ENCODE measurements around the gene ATN1. TPM values are rescaled to one million over a fixed set of nuclear protein-coding genes. Genes with fewer than 3 reads are reported as not detected.

Gene ATN1
- total and polyA plus RNA-seq, 2 of the 8 experiments (the other 6 are each of a cell fraction or from before 2014, with no cell fraction given) = 20.6 to 73.4 TPM

- ChIA-PET CTCF (ENCODE audit: partially characterized antibody) (interaction anchor here (0.8 to 12.2 kb wide), 7 partner anchors 11 to 152 kb away, joined by 3 to 277 read pairs (median 4); partner anchors contain the start of genes C12orf57 and RNU7-1), POLR2A (ENCODE audit: partially characterized antibody) (interaction anchor here (0.9 to 44.0 kb wide), 4 partner anchors 11 to 150 kb away, joined by 5 to 1596 read pairs (median 842); partner anchors contain the start of genes ATN1, C12orf57, EMG1 and PHB2)
- H2AFZ ChIP-seq (ENCODE audit: low read length) = no peak overlapping the region
Measured at GRCh38 chr12:6957741-6958608, 30.2 kb downstream of the ATN1 start.

More at GRCh38 chr12:6957741-6958608, 30.2 kb downstream of the ATN1 start:
- Histone ChIP-seq H2BK120ac (replicated peaks; ENCODE audit: low read depth, low read length) (no peak overlapping the region), H3K4me2 (ENCODE audit: insufficient read depth in 1 of 2, low read depth in 2 of 2, low read length in 2 of 2) (no peak overlapping the region), H3K4me3 (ENCODE audit: extremely low read depth in 1 of 4, insufficient read depth in 2 of 4, low read depth in 3 of 4, low read length in 4 of 4) (no peak overlapping the region), H3K79me1 (ENCODE audit: low read depth, low read length) (no peaks in the 10 kb centered on the region), H3K4ac (replicated peaks; ENCODE audit: insufficient read length, low read depth, low read length) (no peak overlapping the region), H2BK15ac (ENCODE audit: low read length) (no peak overlapping the region), H4K5ac (ENCODE audit: insufficient read length, low read depth, low read length) (no peak overlapping the region), H3K79me2 (ENCODE audit: control insufficient read depth in 1 of 2, insufficient read depth in 2 of 2, low read length in 2 of 2) (peaks cover 0 to 2% of the 10 kb centered on the region in 2 experiments; a peak in 1 of 4 replicates), H3K23me2 (ENCODE audit: low read depth, low read length) (peaks cover 7% of the 10 kb centered on the region; the same call in 1 of the 2 replicates), H4K8ac (ENCODE audit: extremely low read depth, insufficient read depth, low read length) (no peak overlapping the region; the same call in 1 of the 2 replicates), H2BK5ac (ENCODE audit: low read depth, low read length) (no peak overlapping the region; the same call in 1 of the 2 replicates), H3K9me3 (ENCODE audit: insufficient read depth in 2 of 2, low read depth in 1 of 2, low read length in 1 of 2) (no peaks in the 10 kb centered on the region), H3K27ac (ENCODE audit: low read depth, low read length) (no peak overlapping the region), H3K18ac (ENCODE audit: extremely low read depth, low read length) (no peak overlapping the region), H3K4me1 (replicated peaks in 1 of 4; ENCODE audit: control insufficient read depth in 3 of 4, insufficient read depth in 4 of 4, low read length in 3 of 4) (peaks cover 3 to 26% (median 22%) of the 10 kb centered on the region in 4 experiments), H3K36me3 (ENCODE audit: control insufficient read depth in 2 of 4, insufficient read depth in 4 of 4, low read length in 3 of 4) (no peaks in the 10 kb centered on the region), H2BK12ac (ENCODE audit: low read depth, low read length) (no peak overlapping the region), H2BK20ac (ENCODE audit: low read length) (no peak overlapping the region), H3K27me3 (replicated peaks in 1 of 4; ENCODE audit: control insufficient read depth in 3 of 4, extremely low read depth in 1 of 4, insufficient read depth in 3 of 4, low read length in 3 of 4) (no peaks in the 10 kb centered on the region), H3K56ac (replicated peaks; ENCODE audit: insufficient read length, low read depth, low read length) (no peak overlapping the region), H4K20me1 (replicated peaks in 1 of 2; ENCODE audit: control insufficient read depth in 1 of 2, insufficient read depth in 2 of 2, low read length in 2 of 2) (no peaks in the 10 kb centered on the region), H2AK5ac (ENCODE audit: low read depth, low read length) (peak overlapping the region; percentile 46; the same call in 1 of the 2 replicates), H4K91ac (replicated peaks; ENCODE audit: insufficient read length, low read length) (no peak overlapping the region), H3K14ac (ENCODE audit: insufficient read length) (no peak overlapping the region), H3K9ac (replicated peaks in 1 of 4; ENCODE audit: extremely low read depth in 1 of 4, low read depth in 3 of 4, low read length in 3 of 4) (no peak overlapping the region), H3K23ac (ENCODE audit: insufficient read length) (no peak overlapping the region)
- no peak for DNase-seq (ENCODE audit: low read depth in 1 of 2, low spot score in 2 of 2)
- WGBS, 2 experiments (ENCODE audit: extremely low coverage in 1 of 2, insufficient coverage in 1 of 2, insufficient read length in 1 of 2, insufficient replicate concordance in 2 of 2, low coverage in 1 of 2, low lambda C conversion rate in 2 of 2, missing lambda C conversion rate in 1 of 2) = 88% methylated on average over 28 of the region's 28 CpGs; no CpG with 5 or more reads in 1 of the 2 experiments
- FAIRE-seq = no peak
- TF ChIP-seq, protein P1, sequence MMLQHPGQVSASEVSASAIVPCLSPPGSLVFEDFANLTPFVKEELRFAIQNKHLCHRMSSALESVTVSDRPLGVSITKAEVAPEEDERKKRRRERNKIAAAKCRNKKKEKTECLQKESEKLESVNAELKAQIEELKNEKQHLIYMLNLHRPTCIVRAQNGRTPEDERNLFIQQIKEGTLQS (IDR thresholded peaks at IDR 0.05; ENCODE audit: insufficient read depth, low read depth, low read length) = no peak
- TF ChIP-seq KDM1A (IDR thresholded peaks at IDR 0.05; ENCODE audit: borderline replicate concordance, low read length) = no peak
- TF ChIP-seq TAF7 (optimal IDR thresholded peaks at IDR 0.05; ENCODE audit: borderline replicate concordance, low read depth, low read length) = no peak

Measured in H1 (cell line).